Mesothelial cell of epicardium (in vitro differentiated cells): ENCODE results near the gene USP40. TPM values are rescaled to one million over a fixed set of nuclear protein-coding genes. Genes with fewer than 3 reads are reported as not detected.

Experiments used
- DNase-seq, 2 experiments: peaks; one replicate each; pipeline ENCODE4 v3.0.0; 2021; ENCODE audit warnings: low spot score in 2 of 2; ENCODE audit not compliant: unreplicated experiment in 2 of 2
- H3K27ac Mint-ChIP-seq: 2 replicates; pipeline ENCODE4 v1.8.0; 2021; ENCODE audit warnings: mixed read lengths
- H3K27me3 Mint-ChIP-seq: 2 replicates; pipeline ENCODE4 v1.8.0; 2021; ENCODE audit warnings: low read depth, mixed read lengths
- H3K36me3 Mint-ChIP-seq: 2 replicates; pipeline ENCODE4 v1.8.0; 2021; ENCODE audit warnings: mixed read lengths
- H3K4me1 Mint-ChIP-seq: 2 replicates; pipeline ENCODE4 v1.8.0; 2021; ENCODE audit warnings: mixed read lengths
- H3K4me3 Mint-ChIP-seq: 2 replicates; pipeline ENCODE4 v1.8.0; 2021; ENCODE audit warnings: mild to moderate bottlenecking, moderate library complexity, mixed read lengths
- H3K9me3 Mint-ChIP-seq: 2 replicates; pipeline ENCODE4 v1.8.0; 2021; ENCODE audit warnings: mixed read lengths
- CTCF ChIP-seq: fragments of 200-600 bp; sonication (generic); IDR thresholded peaks from one replicate; pipeline ENCODE4 v1.5.0; 2021; ENCODE audit warnings: antibody characterized with exemption; ENCODE audit not compliant: unreplicated experiment
- total RNA-seq: library from RNA; stranded (reverse); gene quantifications from 3 replicates; pipeline ENCODE4 v1.2.1, GENCODE V29; 2021

Gene USP40
- total RNA-seq, 1 donor from 2014 or later: 51.0 TPM

DNA sequence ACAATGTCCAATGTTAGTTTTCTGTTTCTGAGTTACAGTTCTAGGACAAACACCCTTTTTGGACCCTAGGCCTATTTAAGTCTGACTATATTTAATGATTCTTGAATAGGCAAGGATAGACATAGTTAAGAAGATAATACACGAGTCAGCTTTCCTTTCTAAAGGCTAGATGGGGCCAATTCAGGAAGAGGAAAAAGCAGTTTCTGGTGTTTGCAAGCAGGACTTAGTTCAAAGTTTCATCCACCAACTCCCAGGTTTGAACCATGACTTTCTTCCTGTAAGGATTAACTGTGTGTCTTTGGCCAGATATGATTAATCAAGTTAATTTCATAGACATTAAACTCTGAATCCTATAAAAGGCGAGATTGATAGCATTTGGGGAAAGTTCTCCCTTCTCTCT is 66.7 kb downstream of the USP40 start:
- Mint-ChIP-seq H3K4me1 (peaks cover 8% of the 10 kb centered on the region), H3K36me3 (peaks cover 69% of the 10 kb centered on the region), H3K27me3 (no peaks in the 10 kb centered on the region), H3K9me3 (peaks cover 34% of the 10 kb centered on the region), H3K4me3 (no peak overlapping the region), H3K27ac (peak overlapping the region; percentile 36)
- TF ChIP-seq CTCF: no peak
- no peak for DNase-seq

DNA sequence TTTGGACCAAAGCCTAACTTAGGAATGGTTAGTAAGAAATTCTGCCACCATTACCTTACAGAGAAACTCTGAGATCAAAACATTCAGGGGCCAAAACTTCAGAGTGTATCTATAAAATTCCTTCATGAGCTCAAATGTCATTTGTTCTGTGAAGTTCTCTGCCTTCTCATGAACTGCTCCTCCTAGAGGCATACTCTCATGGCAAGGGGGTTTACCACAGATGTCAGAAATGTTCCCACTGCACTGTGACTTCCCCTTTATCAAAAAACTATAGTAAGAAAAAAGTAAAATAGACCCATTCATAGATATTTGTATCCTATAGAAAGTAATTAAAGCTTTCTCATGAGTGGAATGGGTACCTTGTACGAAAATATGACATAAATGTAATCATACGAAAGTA is 68.5 kb downstream of the USP40 start:
- Mint-ChIP-seq H3K4me1 (peaks cover 13% of the 10 kb centered on the region), H3K36me3 (peaks cover 54% of the 10 kb centered on the region), H3K27me3 (no peaks in the 10 kb centered on the region), H3K4me3 (no peak overlapping the region), H3K27ac (no peak overlapping the region), H3K9me3 (peaks cover 16% of the 10 kb centered on the region)
- no peak for DNase-seq
- TF ChIP-seq CTCF: no peak

GRCh38 chr2:233497692-233498091 is 68.9 kb downstream of the USP40 start:
- no peak for TF ChIP-seq CTCF
- H3K4me3 Mint-ChIP-seq: no peak overlapping the region
- H3K27me3 Mint-ChIP-seq: no peaks in the 10 kb centered on the region

GRCh38 chr2:233495503-233496496 is 70.8 kb downstream of the USP40 start:
- no peaks in the 10 kb centered on the region for H3K27me3 Mint-ChIP-seq
- TF ChIP-seq CTCF: no peak
- peaks cover 36% of the 10 kb centered on the region for H3K36me3 Mint-ChIP-seq
- no peak for DNase-seq
- no peak overlapping the region for H3K4me3 Mint-ChIP-seq
- no peak overlapping the region for H3K27ac Mint-ChIP-seq
- H3K4me1 Mint-ChIP-seq: peaks cover 30% of the 10 kb centered on the region
- no peaks in the 10 kb centered on the region for H3K9me3 Mint-ChIP-seq

More at GRCh38 chr2:233497692-233498091, 68.9 kb downstream of the USP40 start:
- H3K36me3 Mint-ChIP-seq: peaks cover 52% of the 10 kb centered on the region
- peaks cover 12% of the 10 kb centered on the region for H3K9me3 Mint-ChIP-seq
- H3K4me1 Mint-ChIP-seq: peaks cover 16% of the 10 kb centered on the region
- DNase-seq: no peak
- H3K27ac Mint-ChIP-seq: no peak overlapping the region

DNA sequence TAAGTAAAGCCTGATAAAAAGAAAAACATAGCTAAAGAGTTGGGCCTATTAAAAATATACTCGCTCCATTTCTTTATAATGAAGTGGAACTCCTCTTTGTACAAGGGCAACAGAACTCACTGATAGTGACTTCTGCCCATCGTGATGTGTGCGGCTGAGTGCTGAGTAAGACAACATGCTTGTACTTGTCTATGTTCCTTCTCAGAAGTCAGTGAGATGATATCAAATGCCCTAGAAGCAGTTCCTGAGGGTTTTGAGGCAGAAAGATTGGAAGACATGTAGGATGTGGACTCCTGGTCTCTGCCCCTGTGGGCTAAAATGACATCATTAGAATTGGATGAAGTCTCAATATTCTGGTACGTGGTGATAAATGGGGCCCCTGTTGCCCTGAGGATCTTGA is 73.8 kb downstream of the USP40 start:
- no peaks in the 10 kb centered on the region for H3K9me3 Mint-ChIP-seq
- no peak for TF ChIP-seq CTCF
- no peaks in the 10 kb centered on the region for H3K27me3 Mint-ChIP-seq
- peak overlapping the region; percentile 72 for H3K27ac Mint-ChIP-seq
- H3K4me1 Mint-ChIP-seq: peaks cover 52% of the 10 kb centered on the region
- no peak overlapping the region for H3K4me3 Mint-ChIP-seq
- H3K36me3 Mint-ChIP-seq: peaks cover 27% of the 10 kb centered on the region
- DNase-seq: no peak
